Astrocyte of the spinal cord (primary cell): ENCODE data around the gene PHLPP2.

Experiments used
- DNase-seq: peaks from one replicate; pipeline ENCODE4 v3.0.0; 2011; ENCODE audit warnings: low read depth, low spot score
- H3K4me3 ChIP-seq: 2 replicates; pipeline ENCODE4 v1.5.1; 2011; ENCODE audit warnings: low read depth, mild to moderate bottlenecking, low read length, moderate library complexity
- in situ Hi-C: cut with HindIII; loops from 2 replicates; pipeline ENCODE4 v1.10.0; 2017; ENCODE audit warnings: low sequenced_read_pairs
- TF ChIP-seq, protein P1 (sequence below): IDR thresholded peaks from 2 replicates; pipeline ENCODE4 v1.5.1; 2012; ENCODE audit warnings: low read depth, mild to moderate bottlenecking, low read length, inconsistent platforms

Gene PHLPP2

DNA sequence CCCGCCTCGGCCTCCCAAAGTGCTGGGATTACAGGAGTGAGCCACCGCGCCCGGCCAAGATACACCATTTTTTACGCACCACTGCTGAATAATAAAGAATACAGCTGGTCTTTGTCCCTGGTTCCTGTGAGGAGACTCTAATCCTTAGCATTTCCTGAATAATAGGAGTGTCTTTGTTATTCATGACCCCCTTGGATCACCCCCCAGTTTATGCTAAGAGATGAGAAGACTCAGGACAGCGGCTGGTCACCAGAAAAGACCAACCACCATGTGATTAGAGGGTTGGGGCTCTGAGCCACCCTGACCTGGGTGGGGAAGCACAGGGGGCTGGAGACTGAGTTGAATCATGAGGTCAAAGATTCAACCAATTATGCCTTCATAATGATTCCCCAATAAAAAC, 17.3 kb downstream of the PHLPP2 start:
- TF ChIP-seq, protein P1, sequence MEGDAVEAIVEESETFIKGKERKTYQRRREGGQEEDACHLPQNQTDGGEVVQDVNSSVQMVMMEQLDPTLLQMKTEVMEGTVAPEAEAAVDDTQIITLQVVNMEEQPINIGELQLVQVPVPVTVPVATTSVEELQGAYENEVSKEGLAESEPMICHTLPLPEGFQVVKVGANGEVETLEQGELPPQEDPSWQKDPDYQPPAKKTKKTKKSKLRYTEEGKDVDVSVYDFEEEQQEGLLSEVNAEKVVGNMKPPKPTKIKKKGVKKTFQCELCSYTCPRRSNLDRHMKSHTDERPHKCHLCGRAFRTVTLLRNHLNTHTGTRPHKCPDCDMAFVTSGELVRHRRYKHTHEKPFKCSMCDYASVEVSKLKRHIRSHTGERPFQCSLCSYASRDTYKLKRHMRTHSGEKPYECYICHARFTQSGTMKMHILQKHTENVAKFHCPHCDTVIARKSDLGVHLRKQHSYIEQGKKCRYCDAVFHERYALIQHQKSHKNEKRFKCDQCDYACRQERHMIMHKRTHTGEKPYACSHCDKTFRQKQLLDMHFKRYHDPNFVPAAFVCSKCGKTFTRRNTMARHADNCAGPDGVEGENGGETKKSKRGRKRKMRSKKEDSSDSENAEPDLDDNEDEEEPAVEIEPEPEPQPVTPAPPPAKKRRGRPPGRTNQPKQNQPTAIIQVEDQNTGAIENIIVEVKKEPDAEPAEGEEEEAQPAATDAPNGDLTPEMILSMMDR = no peak
- no peak overlapping the region for H3K4me3 ChIP-seq
- in situ Hi-C loops = no loop called here
- DNase-seq = no peak

DNA sequence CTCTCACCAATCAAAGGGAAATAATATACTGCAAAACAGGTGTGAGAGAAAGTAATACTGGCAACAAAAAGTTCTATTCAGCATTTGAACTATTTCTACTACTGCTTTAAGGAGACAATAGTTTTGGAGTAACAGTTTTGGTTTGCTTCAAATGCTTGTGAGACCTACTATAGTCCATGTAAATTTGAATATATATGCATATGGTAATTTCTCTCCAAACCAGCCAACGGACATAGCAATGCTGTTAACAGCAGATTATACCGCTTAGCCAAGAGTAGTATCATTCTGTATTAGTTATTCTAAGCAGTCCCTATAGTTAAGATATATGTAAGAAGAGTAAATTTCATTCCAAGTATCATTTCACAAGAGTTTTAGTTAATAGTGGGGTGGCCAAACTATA, 18.5 kb downstream of the PHLPP2 start:
- no peak overlapping the region for H3K4me3 ChIP-seq
- DNase-seq = no peak
- in situ Hi-C loops = no loop called here
- TF ChIP-seq, protein P1 = no peak

DNA sequence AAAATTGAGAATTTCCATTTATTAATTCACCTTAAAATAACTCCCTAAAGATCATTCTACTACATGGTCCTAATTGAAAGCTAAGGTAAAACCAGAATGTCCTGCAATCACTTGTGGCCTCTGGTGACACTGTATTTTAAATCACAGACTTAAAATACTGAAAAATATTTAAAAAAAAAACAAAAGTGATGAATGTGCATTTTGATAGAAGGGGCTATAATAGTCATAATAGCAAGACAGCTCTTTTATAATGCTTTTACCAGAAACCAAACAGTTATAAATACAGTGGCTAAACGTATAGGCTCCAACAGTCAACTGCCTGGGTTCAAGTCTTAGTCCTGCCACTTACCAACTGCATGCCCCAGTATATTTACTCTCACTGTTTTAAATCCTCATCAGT, 21.2 kb downstream of the PHLPP2 start:
- no peak overlapping the region for H3K4me3 ChIP-seq
- TF ChIP-seq, protein P1 = no peak
- in situ Hi-C loops = no loop called here
- no peak for DNase-seq

DNA sequence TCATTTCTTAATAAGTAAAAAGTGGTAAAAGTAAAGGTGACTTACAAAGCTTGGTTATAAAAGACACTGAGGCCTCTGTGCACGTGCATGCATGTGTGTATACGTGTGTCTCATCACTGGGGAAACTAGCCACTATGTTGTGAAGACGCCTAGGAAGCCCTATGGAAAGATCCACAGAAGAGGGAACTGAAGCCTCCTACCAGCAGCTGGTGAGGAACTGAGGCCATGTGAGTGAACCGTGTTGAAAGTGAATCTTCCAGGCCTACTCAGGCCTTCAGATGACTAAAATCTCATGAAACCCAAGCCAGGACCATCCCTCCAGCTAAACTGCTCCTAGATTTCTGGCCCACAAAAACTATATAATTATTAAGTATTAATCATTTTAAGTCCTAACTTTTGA, 23.7 kb downstream of the PHLPP2 start:
- no peak for DNase-seq
- H3K4me3 ChIP-seq = no peak overlapping the region
- in situ Hi-C loops = no loop called here
- TF ChIP-seq, protein P1 = no peak

DNA sequence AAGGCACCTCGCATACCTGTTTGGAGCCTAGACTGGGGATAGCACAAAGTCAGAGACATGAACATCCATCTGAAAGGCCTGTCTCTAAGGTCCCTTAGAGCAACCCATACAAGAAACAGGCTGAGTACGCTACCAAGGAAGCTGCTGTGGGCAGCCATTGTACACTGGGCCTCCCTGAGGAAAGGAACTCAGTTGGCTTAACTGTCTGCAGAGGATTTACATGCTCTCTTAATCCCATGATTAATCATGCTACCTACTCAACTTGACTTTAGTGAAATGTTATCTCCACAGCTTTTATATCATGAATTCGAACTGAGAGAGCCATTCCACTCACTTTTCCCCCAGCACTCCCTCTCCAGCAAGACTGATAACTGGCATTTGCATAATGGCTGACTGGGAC, 26.0 kb downstream of the PHLPP2 start:
- DNase-seq = no peak
- H3K4me3 ChIP-seq = no peak overlapping the region
- TF ChIP-seq, protein P1 = no peak
- in situ Hi-C loops = no loop called here

DNA sequence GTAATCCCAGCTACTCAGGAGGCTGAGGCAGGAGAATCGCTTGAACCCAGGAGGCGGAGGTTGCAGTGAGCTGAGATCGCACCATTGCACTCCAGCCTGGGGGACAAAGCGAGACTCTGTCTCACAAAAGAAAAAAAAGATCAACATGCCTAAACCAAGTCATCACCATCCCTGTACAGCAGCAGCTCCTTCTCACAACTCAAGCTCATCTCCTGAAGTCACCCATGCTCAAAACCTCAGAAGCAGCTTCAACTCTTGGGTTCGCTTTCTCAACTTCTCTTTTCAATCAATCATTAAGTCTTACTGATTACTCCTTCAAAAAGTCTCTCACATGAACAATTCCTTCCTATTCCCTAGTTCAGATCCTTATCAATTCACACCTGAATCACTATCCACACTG, 31.3 kb downstream of the PHLPP2 start:
- no peak for DNase-seq
- no peak overlapping the region for H3K4me3 ChIP-seq
- in situ Hi-C loops = no loop called here
- TF ChIP-seq, protein P1 = no peak

DNA sequence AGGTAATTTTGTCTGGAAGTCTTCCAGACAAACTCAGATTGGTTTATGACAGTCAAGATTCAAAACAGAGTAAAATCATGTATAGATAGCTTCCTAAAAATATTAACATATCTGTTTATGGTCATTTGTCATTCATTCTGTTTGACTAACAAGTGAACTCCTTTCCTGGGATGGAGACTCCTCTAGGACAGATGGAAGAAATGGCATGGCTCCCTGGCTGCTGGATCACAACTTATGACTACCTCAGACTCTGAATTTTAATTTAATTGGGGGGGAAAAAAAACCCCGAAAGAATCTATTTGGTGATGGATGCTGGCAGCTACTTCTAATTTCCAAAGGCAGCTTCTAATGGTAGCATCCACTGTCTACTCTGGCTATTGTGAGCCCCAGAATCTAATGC, 34.6 kb downstream of the PHLPP2 start:
- TF ChIP-seq, protein P1 = no peak
- H3K4me3 ChIP-seq = no peak overlapping the region
- in situ Hi-C loops = no loop called here
- DNase-seq = no peak
